Activated CD4-positive, alpha-beta memory T cell treated with anti-CD3 and anti-CD28 coated beads for 36 hours (primary cell): ENCODE data around the gene STON2. TPM values are rescaled to one million over a fixed set of nuclear protein-coding genes. Genes with fewer than 3 reads are reported as not detected.

Source experiments
- CTCF ChIA-PET: fragments of 350-600 bp; sonication (Branson Sonifier 250); formaldehyde crosslinking; loops from one replicate; lab custom pipeline; 2021; ENCODE audit warnings: antibody characterized with exemption, inconsistent platforms; lab: Charles Lee
- POLR2A ChIA-PET: fragments of 350-600 bp; sonication (Branson Sonifier 250); formaldehyde crosslinking; loops from one replicate; lab custom pipeline; 2021; ENCODE audit warnings: antibody characterized with exemption; lab: Charles Lee
- DNase-seq: peaks from one replicate; pipeline ENCODE4 v3.0.0-alpha.2; 2020
- H3K27ac Mint-ChIP-seq: one replicate; pipeline ENCODE4 v1.8.0; 2021; ENCODE audit warnings: mixed read lengths
- H3K27me3 Mint-ChIP-seq: one replicate; pipeline ENCODE4 v1.8.0; 2021; ENCODE audit warnings: mixed read lengths
- H3K36me3 Mint-ChIP-seq: one replicate; pipeline ENCODE4 v1.8.0; 2021; ENCODE audit warnings: mixed read lengths
- H3K4me1 Mint-ChIP-seq: one replicate; pipeline ENCODE4 v1.8.0; 2021; ENCODE audit warnings: low read depth, mixed read lengths
- H3K4me3 Mint-ChIP-seq: one replicate; pipeline ENCODE4 v1.8.0; 2021; ENCODE audit warnings: mild to moderate bottlenecking, mixed read lengths
- H3K9me3 Mint-ChIP-seq: one replicate; pipeline ENCODE4 v1.8.0; 2021; ENCODE audit warnings: mixed read lengths
- intact Hi-C: fragments of 100-400 bp; cut with micrococcal nuclease; formaldehyde crosslinking; loops from one replicate; pipeline ENCODE4 v1.15.1; 2023
- total RNA-seq, 2 experiments: library from RNA; stranded (reverse); gene quantifications; one replicate each; pipeline ENCODE4 v1.2.3, GENCODE V29; 2021

Gene STON2
- total RNA-seq, 2 experiments from 2014 or later, result 0.12 to 0.34 TPM

DNA sequence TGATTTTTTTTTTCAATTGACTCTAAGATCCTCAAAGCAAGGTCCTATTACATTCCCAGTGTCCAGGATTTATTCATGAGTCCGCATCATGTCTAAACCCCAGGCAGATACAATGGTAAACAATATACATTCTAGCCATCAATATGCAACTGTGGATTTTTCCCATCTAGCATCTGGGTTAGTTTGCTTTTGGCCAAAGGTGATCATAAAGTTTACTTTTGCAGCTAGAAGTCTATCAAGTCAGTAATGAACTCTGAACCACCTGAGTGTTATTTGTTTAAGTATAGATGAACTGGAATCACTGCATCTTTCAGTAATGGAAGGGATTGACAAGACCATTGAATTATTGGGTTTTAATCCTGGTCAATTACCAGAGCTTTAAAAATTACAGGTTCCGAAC, 80.8 kb downstream of the STON2 start:
- Mint-ChIP-seq H3K27me3 (peaks cover 1% of the 10 kb centered on the region), H3K36me3 (no peaks in the 10 kb centered on the region), H3K4me3 (no peak overlapping the region), H3K27ac (no peak overlapping the region), H3K4me1 (no peaks in the 10 kb centered on the region), H3K9me3 (no peaks in the 10 kb centered on the region)
- CTCF ChIA-PET, result no interaction called here
- intact Hi-C loops, result no loop called here
- POLR2A ChIA-PET, result no interaction called here
- no peak for DNase-seq

DNA sequence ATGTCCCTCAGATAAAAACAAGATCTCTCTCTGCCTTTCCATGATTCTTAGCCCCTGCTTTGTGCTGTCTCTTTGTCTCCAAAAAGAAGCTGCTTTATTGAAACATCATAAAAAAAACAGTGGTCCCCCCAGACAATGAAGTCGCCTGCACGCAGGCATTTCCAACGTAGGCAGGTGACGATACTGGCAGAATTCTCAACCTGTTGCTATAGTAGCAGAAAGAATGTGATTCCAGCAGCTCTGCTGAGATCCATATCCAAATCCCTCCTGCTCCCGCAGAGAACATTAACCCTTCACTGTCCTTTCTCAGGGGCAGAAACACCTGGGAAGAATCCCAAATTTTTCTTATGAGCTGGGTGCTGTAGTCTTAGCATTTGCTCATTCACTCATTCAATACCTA, 84.8 kb downstream of the STON2 start:
- intact Hi-C loops, result no loop called here
- Mint-ChIP-seq H3K9me3 (no peaks in the 10 kb centered on the region), H3K36me3 (no peaks in the 10 kb centered on the region), H3K27me3 (peaks cover 1% of the 10 kb centered on the region), H3K27ac (no peak overlapping the region), H3K4me1 (no peaks in the 10 kb centered on the region), H3K4me3 (no peak overlapping the region)
- no peak for DNase-seq
- CTCF ChIA-PET, result no interaction called here
- POLR2A ChIA-PET, result no interaction called here

DNA sequence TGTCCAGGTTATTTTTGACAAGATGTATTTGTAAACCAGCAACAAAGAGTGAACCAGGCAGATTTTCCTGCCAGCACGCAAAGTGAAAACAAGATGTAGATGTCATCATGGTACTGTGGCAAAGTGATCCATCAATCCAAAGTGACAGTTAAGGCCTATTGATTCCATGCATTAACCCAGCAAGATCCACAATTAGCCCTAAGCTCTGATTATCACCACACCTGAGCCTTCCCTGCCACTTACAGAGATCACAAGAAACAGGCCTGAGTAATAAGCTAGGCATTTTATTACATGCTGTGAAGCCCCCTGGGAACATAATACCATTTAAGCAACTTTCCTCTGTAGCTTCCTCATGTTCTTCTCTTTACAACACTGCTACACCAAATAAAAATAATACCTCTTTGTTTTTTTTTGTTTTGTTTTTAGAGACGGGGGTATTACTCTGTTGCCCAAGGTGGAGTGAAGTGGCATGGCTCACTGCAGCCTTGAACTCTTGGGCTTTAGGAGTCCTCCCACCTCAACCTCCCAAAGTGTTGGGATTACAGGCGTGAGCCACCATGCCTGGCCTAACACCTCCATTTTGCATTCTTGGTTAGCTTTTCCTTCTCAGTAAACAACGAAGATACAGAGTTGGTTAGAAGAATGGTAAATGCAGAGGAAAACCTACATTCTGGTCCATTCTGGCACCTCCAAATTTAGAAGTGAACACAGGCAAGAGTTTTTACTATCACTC, 85.5 kb downstream of the STON2 start:
- H3K36me3 Mint-ChIP-seq, result no peaks in the 10 kb centered on the region
- H3K9me3 Mint-ChIP-seq, result no peaks in the 10 kb centered on the region
- intact Hi-C loops, result no loop called here
- no peaks in the 10 kb centered on the region for H3K4me1 Mint-ChIP-seq
- no peak overlapping the region for H3K4me3 Mint-ChIP-seq
- ChIA-PET CTCF (interaction anchor here (0.6 kb wide), 1 partner anchor 62 kb away, joined by 4 read pairs; no protein-coding TSS in a partner anchor), POLR2A (no interaction called here)
- H3K27ac Mint-ChIP-seq, result no peak overlapping the region
- H3K27me3 Mint-ChIP-seq, result peaks cover 1% of the 10 kb centered on the region
- no peak for DNase-seq

DNA sequence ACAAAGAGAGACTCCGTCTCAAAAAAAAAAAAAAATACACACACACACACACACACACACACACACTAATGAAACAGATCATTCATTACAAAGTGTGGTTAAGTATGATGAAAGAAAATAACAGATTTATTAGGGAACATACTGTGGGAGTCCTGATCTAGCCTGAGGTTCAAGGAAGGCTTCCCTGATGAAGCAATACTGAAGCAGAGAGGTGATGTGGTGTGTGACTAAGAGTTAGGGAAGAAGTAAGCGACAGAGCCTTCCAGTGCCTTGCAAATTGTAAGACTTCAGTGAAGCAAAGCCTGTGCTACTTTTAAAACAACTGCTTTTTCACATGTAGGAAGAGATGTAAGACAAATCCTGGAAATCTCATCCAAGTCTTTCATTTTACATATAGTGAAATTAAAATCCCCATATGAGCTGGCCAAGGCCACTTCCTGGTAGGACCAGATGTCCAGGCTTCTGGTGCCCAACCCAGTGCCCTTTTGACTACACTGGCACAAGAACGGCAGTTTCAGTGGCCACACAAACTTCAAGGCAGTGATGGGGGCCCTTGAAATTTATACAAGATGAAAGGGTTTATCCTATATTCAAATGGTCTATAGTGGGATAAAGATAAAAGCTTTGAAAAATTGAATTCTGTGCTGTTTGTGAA, 86.2 kb downstream of the STON2 start:
- CTCF ChIA-PET, result interaction anchor here (0.6 kb wide), 1 partner anchor 61 kb away, joined by 4 read pairs; no protein-coding TSS in a partner anchor
- no peak overlapping the region for H3K4me3 Mint-ChIP-seq
- no peaks in the 10 kb centered on the region for H3K36me3 Mint-ChIP-seq
- H3K9me3 Mint-ChIP-seq, result no peaks in the 10 kb centered on the region
- POLR2A ChIA-PET, result no interaction called here
- no peak overlapping the region for H3K27ac Mint-ChIP-seq
- H3K27me3 Mint-ChIP-seq, result peaks cover 1% of the 10 kb centered on the region
- no peaks in the 10 kb centered on the region for H3K4me1 Mint-ChIP-seq
- intact Hi-C loops, result no loop called here
- DNase-seq, result no peak

DNA sequence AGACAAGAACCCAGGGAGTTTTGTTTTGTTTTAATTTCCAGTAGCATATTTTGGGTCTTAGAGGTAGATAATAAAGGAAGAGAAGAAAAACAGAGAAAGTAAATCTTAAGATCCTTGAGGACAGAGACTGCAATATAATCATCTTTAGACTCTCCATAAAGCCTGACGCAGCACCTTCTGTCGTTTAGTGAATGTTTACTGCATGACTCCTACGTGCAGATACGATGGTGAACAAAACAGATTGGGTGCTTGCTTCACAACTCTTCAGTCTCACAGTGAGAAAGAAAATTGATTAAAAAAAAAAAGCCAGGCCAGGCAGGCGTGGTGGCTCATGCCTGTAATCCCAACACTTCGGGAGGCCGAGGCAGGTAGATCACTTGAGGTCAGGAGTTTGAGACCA, 86.9 kb downstream of the STON2 start:
- ChIA-PET CTCF (no interaction called here), POLR2A (no interaction called here)
- no peak overlapping the region for H3K4me3 Mint-ChIP-seq
- no peaks in the 10 kb centered on the region for H3K4me1 Mint-ChIP-seq
- DNase-seq, result no peak
- H3K27me3 Mint-ChIP-seq, result peaks cover 1% of the 10 kb centered on the region
- no peaks in the 10 kb centered on the region for H3K9me3 Mint-ChIP-seq
- intact Hi-C loops, result no loop called here
- H3K27ac Mint-ChIP-seq, result no peak overlapping the region
- no peaks in the 10 kb centered on the region for H3K36me3 Mint-ChIP-seq

DNA sequence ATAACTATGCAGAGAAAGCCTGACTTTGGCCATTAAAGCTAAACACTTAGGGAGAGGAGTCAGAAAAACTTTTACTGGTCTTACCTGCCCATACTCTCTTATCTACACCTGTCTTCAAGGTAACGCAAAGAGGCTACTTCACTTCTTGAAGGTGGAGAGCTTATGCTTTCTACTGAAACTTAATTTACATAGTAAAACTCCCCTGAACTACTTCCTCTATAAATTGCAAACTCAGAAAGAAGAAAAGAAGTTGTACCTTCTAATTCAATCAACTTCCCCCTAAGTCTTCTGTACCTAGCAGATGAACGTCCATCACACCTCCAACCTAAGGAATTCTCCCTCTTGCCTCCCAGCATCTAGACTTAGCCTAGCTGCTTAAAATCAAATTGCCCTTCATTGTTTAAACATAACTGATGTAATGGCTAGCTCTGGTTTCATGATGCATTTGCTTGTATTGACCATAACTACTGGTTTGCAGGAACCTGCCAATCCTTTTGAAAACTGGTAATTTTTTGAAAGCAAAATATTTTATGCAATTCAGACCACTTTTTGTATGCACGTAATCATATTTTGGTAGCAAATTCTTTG, 87.7 kb downstream of the STON2 start:
- Mint-ChIP-seq H3K27ac (no peak overlapping the region), H3K4me3 (no peak overlapping the region), H3K4me1 (no peaks in the 10 kb centered on the region), H3K9me3 (no peaks in the 10 kb centered on the region), H3K27me3 (peaks cover 1% of the 10 kb centered on the region), H3K36me3 (no peaks in the 10 kb centered on the region)
- no peak for DNase-seq
- ChIA-PET POLR2A (no interaction called here), CTCF (no interaction called here)
- intact Hi-C loops, result no loop called here

DNA sequence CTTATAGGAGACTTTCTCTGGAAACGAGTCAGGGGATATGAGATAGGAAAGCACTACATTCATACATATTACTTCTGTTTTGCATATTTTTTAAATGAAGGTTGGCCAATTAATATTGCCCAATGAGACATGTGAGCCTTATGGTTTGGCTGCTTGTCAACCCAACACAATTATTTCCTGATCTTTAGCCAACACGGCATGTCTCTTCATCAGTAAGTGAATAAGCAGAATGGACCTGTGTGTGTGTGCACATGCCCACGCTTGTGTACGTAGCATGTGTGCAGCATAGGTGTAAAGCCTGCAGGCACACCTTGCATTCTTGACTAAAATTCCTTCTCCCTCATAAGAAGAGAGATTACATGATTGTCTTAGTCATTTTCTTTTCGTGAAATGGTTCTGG, 88.3 kb downstream of the STON2 start:
- H3K9me3 Mint-ChIP-seq, result no peaks in the 10 kb centered on the region
- POLR2A ChIA-PET, result no interaction called here
- no peaks in the 10 kb centered on the region for H3K27me3 Mint-ChIP-seq

DNA sequence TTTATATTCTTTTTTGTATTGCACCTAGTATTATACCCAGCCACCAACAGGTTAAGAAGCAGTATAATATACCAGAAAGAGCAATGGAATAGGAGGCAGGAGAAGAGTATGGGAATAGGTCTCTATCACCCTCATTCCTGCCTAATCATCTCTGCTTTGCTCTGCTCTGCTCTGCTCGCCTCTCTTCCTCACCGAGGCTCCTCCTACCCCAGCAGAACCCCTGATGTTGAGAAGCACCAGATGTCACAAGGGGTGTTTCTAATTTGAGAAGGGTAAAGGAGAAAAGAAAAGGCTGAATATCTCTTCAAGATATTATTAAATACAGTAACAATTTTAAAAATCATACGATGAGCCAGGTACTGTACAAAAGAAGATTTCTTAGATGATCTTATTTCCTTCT, 89.0 kb downstream of the STON2 start:
- intact Hi-C loops, result no loop called here

More for the DNA sequence above, 88.3 kb downstream of the STON2 start:
- Mint-ChIP-seq H3K27ac (no peak overlapping the region), H3K4me1 (no peaks in the 10 kb centered on the region), H3K4me3 (no peak overlapping the region), H3K36me3 (no peaks in the 10 kb centered on the region)
- CTCF ChIA-PET, result no interaction called here
- intact Hi-C loops, result no loop called here
- no peak for DNase-seq

DNA sequence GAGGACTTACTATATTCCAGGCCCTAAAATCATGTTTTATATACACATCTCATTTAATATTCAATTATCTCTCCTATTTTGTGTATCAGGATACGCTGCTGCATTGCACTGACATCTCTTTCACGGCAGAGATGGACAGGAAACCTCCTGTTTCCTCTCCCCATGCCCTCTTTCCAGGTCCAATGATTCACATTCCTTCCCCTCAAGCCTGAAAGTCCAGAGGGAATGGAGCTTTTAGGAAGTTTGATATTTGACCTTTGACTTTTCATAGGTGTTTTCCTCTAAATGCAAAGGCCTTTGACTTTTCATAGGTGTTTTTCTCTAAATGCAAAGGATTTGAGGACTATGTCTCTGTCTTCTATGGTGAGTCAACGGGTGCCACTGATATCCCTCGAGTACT, 89.5 kb downstream of the STON2 start:
- H3K27me3 Mint-ChIP-seq, result no peaks in the 10 kb centered on the region
- H3K27ac Mint-ChIP-seq, result no peak overlapping the region
- CTCF ChIA-PET, result no interaction called here
- POLR2A ChIA-PET, result no interaction called here
- H3K9me3 Mint-ChIP-seq, result no peaks in the 10 kb centered on the region
- no peak overlapping the region for H3K4me3 Mint-ChIP-seq
- no peaks in the 10 kb centered on the region for H3K36me3 Mint-ChIP-seq
- intact Hi-C loops, result no loop called here
- no peak for DNase-seq
- H3K4me1 Mint-ChIP-seq, result no peaks in the 10 kb centered on the region

More for the DNA sequence above, 89.0 kb downstream of the STON2 start:
- H3K4me3 Mint-ChIP-seq, result no peak overlapping the region
- no peaks in the 10 kb centered on the region for H3K27me3 Mint-ChIP-seq
- H3K4me1 Mint-ChIP-seq, result no peaks in the 10 kb centered on the region
- CTCF ChIA-PET, result no interaction called here
- no peaks in the 10 kb centered on the region for H3K36me3 Mint-ChIP-seq
- DNase-seq, result no peak
- POLR2A ChIA-PET, result no interaction called here
- no peaks in the 10 kb centered on the region for H3K9me3 Mint-ChIP-seq
- no peak overlapping the region for H3K27ac Mint-ChIP-seq

DNA sequence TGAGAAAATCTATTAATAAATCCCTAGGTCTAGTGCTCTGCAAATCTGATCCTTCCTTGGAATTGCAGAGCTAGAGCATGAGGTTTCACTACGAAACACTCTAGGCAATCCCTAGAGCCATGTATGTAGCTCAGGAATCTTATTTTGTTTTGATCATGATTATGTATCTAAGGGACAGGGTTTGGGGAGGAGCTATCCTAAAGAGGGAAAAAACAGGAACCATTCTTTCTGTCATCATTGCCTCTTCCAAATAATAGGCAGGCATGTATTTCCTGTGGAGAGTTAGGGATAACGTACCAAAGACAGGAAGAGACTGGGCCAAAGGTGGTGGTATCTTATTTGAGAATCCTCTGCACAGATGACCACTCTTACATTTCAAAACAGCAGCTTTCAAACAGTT, 90.6 kb downstream of the STON2 start:
- CTCF ChIA-PET, result no interaction called here
- no peaks in the 10 kb centered on the region for H3K4me1 Mint-ChIP-seq
- intact Hi-C loops, result no loop called here
- no peak for DNase-seq
- POLR2A ChIA-PET, result no interaction called here
- H3K27me3 Mint-ChIP-seq, result no peaks in the 10 kb centered on the region
- H3K36me3 Mint-ChIP-seq, result no peaks in the 10 kb centered on the region
- no peaks in the 10 kb centered on the region for H3K9me3 Mint-ChIP-seq
- H3K4me3 Mint-ChIP-seq, result no peak overlapping the region
- no peak overlapping the region for H3K27ac Mint-ChIP-seq

DNA sequence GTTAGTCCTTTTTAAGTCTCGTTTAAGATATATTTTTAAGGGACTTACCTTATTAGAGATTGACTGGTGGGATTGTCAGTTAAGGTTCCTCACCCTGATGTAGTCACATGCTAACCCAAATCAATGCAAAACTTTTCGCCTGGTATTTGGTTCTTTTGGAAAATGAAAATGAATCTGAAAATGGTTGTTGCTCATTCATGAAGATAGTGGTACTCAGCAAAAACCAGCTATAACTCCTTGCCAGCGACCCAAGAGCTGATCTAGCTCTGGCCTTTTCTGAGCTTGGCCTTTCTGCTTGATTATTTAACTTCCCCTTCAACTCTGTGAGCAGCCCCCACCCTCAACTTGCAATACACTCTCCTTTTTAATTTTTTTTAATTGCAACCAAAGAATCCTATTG, 94.4 kb downstream of the STON2 start:
- no peak overlapping the region for H3K4me3 Mint-ChIP-seq

DNA sequence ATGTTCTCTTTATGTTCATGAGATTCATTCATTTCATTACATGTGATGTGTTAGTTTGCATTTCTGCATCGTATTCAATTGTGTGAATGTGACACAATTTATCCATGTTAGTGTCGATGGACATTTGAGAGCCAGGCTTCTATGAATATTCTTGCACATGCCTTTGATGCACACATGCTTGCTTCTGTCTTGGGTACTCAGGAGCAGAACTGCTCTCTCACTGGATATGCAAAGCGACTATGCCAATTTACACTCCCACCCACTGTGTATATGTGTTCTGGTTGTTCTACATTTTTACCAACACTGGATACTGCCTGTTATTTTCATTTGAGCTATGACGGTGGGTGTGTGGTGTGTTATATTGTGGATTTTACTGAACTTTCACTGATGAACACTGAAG, 95.1 kb downstream of the STON2 start:
- no peaks in the 10 kb centered on the region for H3K27me3 Mint-ChIP-seq
- intact Hi-C loops, result no loop called here
- CTCF ChIA-PET, result no interaction called here
- H3K36me3 Mint-ChIP-seq, result no peaks in the 10 kb centered on the region
- no peaks in the 10 kb centered on the region for H3K9me3 Mint-ChIP-seq
- POLR2A ChIA-PET, result no interaction called here
- no peak overlapping the region for H3K27ac Mint-ChIP-seq
- no peak for DNase-seq
- peaks cover 10% of the 10 kb centered on the region for H3K4me1 Mint-ChIP-seq
- H3K4me3 Mint-ChIP-seq, result no peak overlapping the region

More for the DNA sequence above, 94.4 kb downstream of the STON2 start:
- no peak overlapping the region for H3K27ac Mint-ChIP-seq
- no peaks in the 10 kb centered on the region for H3K36me3 Mint-ChIP-seq
- no peak for DNase-seq
- ChIA-PET POLR2A (no interaction called here), CTCF (no interaction called here)
- H3K9me3 Mint-ChIP-seq, result no peaks in the 10 kb centered on the region
- no peaks in the 10 kb centered on the region for H3K27me3 Mint-ChIP-seq
- peaks cover 10% of the 10 kb centered on the region for H3K4me1 Mint-ChIP-seq
- intact Hi-C loops, result no loop called here
